ENCODE results near the gene MPZL1. TPM values are rescaled to one million over a fixed set of nuclear protein-coding genes. Genes with fewer than 3 reads are reported as not detected.

Gene MPZL1
- total RNA-seq, 1 experiment from 2014 or later: 71.7 TPM

- TF ChIP-seq CBFB (CRISPR knock-in tag; IDR thresholded peaks at IDR 0.05; ENCODE audit: low read depth): no peak
- TF ChIP-seq, protein P1, sequence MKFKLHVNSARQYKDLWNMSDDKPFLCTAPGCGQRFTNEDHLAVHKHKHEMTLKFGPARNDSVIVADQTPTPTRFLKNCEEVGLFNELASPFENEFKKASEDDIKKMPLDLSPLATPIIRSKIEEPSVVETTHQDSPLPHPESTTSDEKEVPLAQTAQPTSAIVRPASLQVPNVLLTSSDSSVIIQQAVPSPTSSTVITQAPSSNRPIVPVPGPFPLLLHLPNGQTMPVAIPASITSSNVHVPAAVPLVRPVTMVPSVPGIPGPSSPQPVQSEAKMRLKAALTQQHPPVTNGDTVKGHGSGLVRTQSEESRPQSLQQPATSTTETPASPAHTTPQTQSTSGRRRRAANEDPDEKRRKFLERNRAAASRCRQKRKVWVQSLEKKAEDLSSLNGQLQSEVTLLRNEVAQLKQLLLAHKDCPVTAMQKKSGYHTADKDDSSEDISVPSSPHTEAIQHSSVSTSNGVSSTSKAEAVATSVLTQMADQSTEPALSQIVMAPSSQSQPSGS (CRISPR knock-in tag; IDR thresholded peaks at IDR 0.05; ENCODE audit: borderline replicate concordance, low read depth): no peak
- no peak for TF ChIP-seq FOXP4 (CRISPR knock-in tag; IDR thresholded peaks at IDR 0.05)
- no peak for TF ChIP-seq NFATC4 (CRISPR knock-in tag; IDR thresholded peaks at IDR 0.05)
- no peak for TF ChIP-seq IRF2 (CRISPR knock-in tag; IDR thresholded peaks at IDR 0.05; ENCODE audit: borderline replicate concordance, low read depth)
- no peak for TF ChIP-seq CREB1 (CRISPR knock-in tag; IDR thresholded peaks at IDR 0.05)
- no peak for TF ChIP-seq TEAD1 (CRISPR knock-in tag; IDR thresholded peaks at IDR 0.05)
- TF ChIP-seq, protein P2, sequence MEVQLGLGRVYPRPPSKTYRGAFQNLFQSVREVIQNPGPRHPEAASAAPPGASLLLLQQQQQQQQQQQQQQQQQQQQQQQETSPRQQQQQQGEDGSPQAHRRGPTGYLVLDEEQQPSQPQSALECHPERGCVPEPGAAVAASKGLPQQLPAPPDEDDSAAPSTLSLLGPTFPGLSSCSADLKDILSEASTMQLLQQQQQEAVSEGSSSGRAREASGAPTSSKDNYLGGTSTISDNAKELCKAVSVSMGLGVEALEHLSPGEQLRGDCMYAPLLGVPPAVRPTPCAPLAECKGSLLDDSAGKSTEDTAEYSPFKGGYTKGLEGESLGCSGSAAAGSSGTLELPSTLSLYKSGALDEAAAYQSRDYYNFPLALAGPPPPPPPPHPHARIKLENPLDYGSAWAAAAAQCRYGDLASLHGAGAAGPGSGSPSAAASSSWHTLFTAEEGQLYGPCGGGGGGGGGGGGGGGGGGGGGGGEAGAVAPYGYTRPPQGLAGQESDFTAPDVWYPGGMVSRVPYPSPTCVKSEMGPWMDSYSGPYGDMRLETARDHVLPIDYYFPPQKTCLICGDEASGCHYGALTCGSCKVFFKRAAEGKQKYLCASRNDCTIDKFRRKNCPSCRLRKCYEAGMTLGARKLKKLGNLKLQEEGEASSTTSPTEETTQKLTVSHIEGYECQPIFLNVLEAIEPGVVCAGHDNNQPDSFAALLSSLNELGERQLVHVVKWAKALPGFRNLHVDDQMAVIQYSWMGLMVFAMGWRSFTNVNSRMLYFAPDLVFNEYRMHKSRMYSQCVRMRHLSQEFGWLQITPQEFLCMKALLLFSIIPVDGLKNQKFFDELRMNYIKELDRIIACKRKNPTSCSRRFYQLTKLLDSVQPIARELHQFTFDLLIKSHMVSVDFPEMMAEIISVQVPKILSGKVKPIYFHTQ (CRISPR knock-in tag; IDR thresholded peaks at IDR 0.05): no peak
Observed at GRCh38 chr1:167748906-167749305, 27.1 kb downstream of the MPZL1 start (continued).

DNA sequence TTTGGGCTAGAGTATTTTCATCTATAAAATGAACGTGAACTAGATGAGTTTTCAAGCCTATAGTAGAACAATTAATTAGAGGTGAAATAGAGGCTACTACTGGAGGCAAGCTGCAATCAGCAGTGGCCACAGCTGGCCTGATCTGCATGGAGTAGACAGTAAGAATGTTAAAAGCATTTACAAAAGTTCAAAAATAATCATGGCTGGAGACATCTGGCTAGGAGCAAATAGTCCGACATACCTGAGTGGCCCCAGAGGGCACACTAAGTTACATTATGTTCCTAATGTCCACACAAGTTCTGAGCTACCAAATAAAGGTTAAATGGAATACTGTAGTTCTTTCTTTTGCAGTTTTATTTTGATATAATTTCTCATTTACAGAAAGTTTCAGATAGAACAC lies 28.0 kb downstream of the MPZL1 start:
- no peak overlapping the region for H3K27ac Mint-ChIP-seq
- no peaks in the 10 kb centered on the region for H3K36me3 Mint-ChIP-seq
- ATAC-seq (no peak), DNase-seq (ENCODE audit: low spot score) (no peak)
- H3K27me3 Mint-ChIP-seq (ENCODE audit: low read depth): no peaks in the 10 kb centered on the region
- TF ChIP-seq, protein P3, sequence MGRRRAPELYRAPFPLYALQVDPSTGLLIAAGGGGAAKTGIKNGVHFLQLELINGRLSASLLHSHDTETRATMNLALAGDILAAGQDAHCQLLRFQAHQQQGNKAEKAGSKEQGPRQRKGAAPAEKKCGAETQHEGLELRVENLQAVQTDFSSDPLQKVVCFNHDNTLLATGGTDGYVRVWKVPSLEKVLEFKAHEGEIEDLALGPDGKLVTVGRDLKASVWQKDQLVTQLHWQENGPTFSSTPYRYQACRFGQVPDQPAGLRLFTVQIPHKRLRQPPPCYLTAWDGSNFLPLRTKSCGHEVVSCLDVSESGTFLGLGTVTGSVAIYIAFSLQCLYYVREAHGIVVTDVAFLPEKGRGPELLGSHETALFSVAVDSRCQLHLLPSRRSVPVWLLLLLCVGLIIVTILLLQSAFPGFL (CRISPR knock-in tag; IDR thresholded peaks at IDR 0.05; ENCODE audit: borderline replicate concordance): no peak
- TF ChIP-seq IRF1 (CRISPR knock-in tag; IDR thresholded peaks at IDR 0.05) (no peak), CDX4 (CRISPR knock-in tag; IDR thresholded peaks at IDR 0.05; ENCODE audit: borderline replicate concordance) (no peak), ESRRA (CRISPR knock-in tag; IDR thresholded peaks at IDR 0.05; ENCODE audit: borderline replicate concordance) (no peak), ATF6 (CRISPR knock-in tag; IDR thresholded peaks at IDR 0.05) (no peak), TEAD4 (CRISPR knock-in tag; IDR thresholded peaks at IDR 0.05) (no peak), TEAD1 (CRISPR knock-in tag; IDR thresholded peaks at IDR 0.05) (no peak), HMGA2 (CRISPR knock-in tag; IDR thresholded peaks at IDR 0.05) (no peak), ZNF416 (CRISPR knock-in tag; IDR thresholded peaks at IDR 0.05) (no peak)
- ChIA-PET CTCF (interaction anchor here (1.3 kb wide), 1 partner anchor 62 kb away, joined by 3 read pairs; no protein-coding TSS in a partner anchor), POLR2A (no interaction called here)
- no peak overlapping the region for H3K4me3 Mint-ChIP-seq
- H3K9me3 Mint-ChIP-seq: no peaks in the 10 kb centered on the region
- H3K4me1 Mint-ChIP-seq: peaks cover 18% of the 10 kb centered on the region

All from WTC11 (cell line).